ENCODE data around the gene SORCS2.
A peak's percentile ranks its signal among the peaks of the same experiment; 100 is the strongest.

The SORCS2 gene

GRCh38 chr4:7457201-7458065, 265.1 kb downstream of the SORCS2 start:
- no peaks in the 10 kb centered on the region for H3K36me3 ChIP-seq
- H3K4me3 ChIP-seq (ENCODE audit: low read depth, low read length): no peak overlapping the region
- no peak for TF ChIP-seq CTCF (IDR thresholded peaks at IDR 0.05; ENCODE audit: low read depth, low read length)
- H3K4me1 ChIP-seq: peaks cover 21% of the 10 kb centered on the region
- no peaks in the 10 kb centered on the region for H3K9me3 ChIP-seq
- H3K27me3 ChIP-seq: no peaks in the 10 kb centered on the region
- no peak for DNase-seq

DNA sequence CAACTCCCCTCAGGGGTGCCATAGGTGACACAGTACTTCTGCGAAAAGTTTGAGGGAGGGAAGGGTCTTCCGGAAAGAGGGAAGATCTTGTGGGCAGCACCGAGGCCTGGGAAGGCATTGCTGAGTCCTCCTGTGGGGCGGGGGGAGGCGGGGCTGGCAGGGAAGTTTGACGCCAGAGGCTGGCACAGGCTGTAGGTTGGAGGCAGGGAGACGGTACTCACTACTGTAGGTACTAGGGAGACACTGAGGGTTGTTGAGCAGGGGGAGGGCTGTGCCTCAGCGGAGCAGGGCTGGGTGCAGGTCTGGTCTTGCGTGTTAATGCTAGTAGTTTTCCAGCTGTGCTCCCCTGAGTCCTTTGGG, 265.7 kb downstream of the SORCS2 start:
- no peaks in the 10 kb centered on the region for H3K27me3 ChIP-seq
- no peaks in the 10 kb centered on the region for H3K9me3 ChIP-seq
- peaks cover 21% of the 10 kb centered on the region for H3K4me1 ChIP-seq
- no peak for DNase-seq
- H3K4me3 ChIP-seq (ENCODE audit: low read depth, low read length): no peak overlapping the region
- H3K36me3 ChIP-seq: no peaks in the 10 kb centered on the region
- TF ChIP-seq CTCF (IDR thresholded peaks at IDR 0.05; ENCODE audit: low read depth, low read length): no peak

GRCh38 chr4:7458477-7458876, 266.1 kb downstream of the SORCS2 start:
- DNase-seq: no peak
- no peaks in the 10 kb centered on the region for H3K27me3 ChIP-seq
- H3K4me3 ChIP-seq (ENCODE audit: low read depth, low read length): no peak overlapping the region
- H3K36me3 ChIP-seq: no peaks in the 10 kb centered on the region
- H3K4me1 ChIP-seq: peaks cover 21% of the 10 kb centered on the region
- no peaks in the 10 kb centered on the region for H3K9me3 ChIP-seq
- no peak for TF ChIP-seq CTCF (IDR thresholded peaks at IDR 0.05; ENCODE audit: low read depth, low read length)

- Histone ChIP-seq H3K4me1 (peaks cover 21% of the 10 kb centered on the region), H3K27me3 (no peaks in the 10 kb centered on the region)
- no peak for TF ChIP-seq CTCF (IDR thresholded peaks at IDR 0.05; ENCODE audit: low read depth, low read length)
Measured at GRCh38 chr4:7459471-7459870, 267.1 kb downstream of the SORCS2 start.

DNA sequence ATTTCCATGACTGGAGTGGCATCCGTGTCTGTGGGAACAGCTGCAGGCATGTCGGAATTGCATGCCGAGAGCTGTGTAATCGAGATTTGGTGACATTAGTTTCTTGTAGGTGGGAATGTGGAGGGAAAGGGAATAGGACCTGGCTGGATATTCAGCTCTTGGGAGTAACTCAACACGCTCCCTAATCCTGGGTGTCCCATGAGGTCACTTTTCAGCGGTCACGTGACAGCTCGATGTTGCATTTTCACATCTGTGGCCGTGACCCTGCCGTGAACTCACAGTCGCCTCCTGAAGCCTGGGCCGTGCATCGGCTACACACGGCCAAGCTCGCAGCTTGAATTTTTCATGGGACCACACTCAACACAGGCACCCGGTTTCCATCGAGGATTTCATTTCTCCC, 268.2 kb downstream of the SORCS2 start:
- Histone ChIP-seq H3K4me1 (peaks cover 21% of the 10 kb centered on the region), H3K27me3 (no peaks in the 10 kb centered on the region), H3K36me3 (no peaks in the 10 kb centered on the region), H3K9me3 (no peaks in the 10 kb centered on the region), H3K4me3 (ENCODE audit: low read depth, low read length) (peak overlapping the region; percentile 36)
- DNase-seq: peak; percentile 52
- no peak for TF ChIP-seq CTCF (IDR thresholded peaks at IDR 0.05; ENCODE audit: low read depth, low read length)

More at GRCh38 chr4:7459471-7459870, 267.1 kb downstream of the SORCS2 start:
- no peaks in the 10 kb centered on the region for H3K9me3 ChIP-seq
- DNase-seq: no peak
- no peaks in the 10 kb centered on the region for H3K36me3 ChIP-seq
- H3K4me3 ChIP-seq (ENCODE audit: low read depth, low read length): no peak overlapping the region

- peak; percentile 50 for DNase-seq
- TF ChIP-seq CTCF (IDR thresholded peaks at IDR 0.05; ENCODE audit: low read depth, low read length): peak; percentile 39
- peaks cover 21% of the 10 kb centered on the region for H3K4me1 ChIP-seq
- H3K4me3 ChIP-seq (ENCODE audit: low read depth, low read length): peak overlapping the region; percentile 36
- no peaks in the 10 kb centered on the region for H3K27me3 ChIP-seq
- no peaks in the 10 kb centered on the region for H3K9me3 ChIP-seq
- no peaks in the 10 kb centered on the region for H3K36me3 ChIP-seq
Measured at GRCh38 chr4:7461230-7461629, 268.9 kb downstream of the SORCS2 start.

Measured in BE2C (cell line).